Esophagus muscularis mucosa (tissue), 3 donors: ENCODE measurements around the gene WTIP.

Source experiments
- POLR2A ChIP-seq: fragments of 450-650 bp; IDR thresholded peaks from one replicate; pipeline ENCODE4 v1.6.1; 2017; ENCODE audit warnings: antibody characterized with exemption, moderate library complexity, mild to moderate bottlenecking, low read depth
- TF ChIP-seq, protein P1 (sequence below), 3 experiments: fragments of 200-600 bp in 2 of 3; fragments of 450-650 bp in 1 of 3; sonication (generic) in 2 of 3; IDR thresholded peaks; one replicate each; pipeline ENCODE4 v1.5.1; 2017 to 2019; ENCODE audit warnings: antibody characterized with exemption in 3 of 3, mild to moderate bottlenecking in 2 of 3, moderate library complexity in 1 of 3

- TF ChIP-seq, protein P1, sequence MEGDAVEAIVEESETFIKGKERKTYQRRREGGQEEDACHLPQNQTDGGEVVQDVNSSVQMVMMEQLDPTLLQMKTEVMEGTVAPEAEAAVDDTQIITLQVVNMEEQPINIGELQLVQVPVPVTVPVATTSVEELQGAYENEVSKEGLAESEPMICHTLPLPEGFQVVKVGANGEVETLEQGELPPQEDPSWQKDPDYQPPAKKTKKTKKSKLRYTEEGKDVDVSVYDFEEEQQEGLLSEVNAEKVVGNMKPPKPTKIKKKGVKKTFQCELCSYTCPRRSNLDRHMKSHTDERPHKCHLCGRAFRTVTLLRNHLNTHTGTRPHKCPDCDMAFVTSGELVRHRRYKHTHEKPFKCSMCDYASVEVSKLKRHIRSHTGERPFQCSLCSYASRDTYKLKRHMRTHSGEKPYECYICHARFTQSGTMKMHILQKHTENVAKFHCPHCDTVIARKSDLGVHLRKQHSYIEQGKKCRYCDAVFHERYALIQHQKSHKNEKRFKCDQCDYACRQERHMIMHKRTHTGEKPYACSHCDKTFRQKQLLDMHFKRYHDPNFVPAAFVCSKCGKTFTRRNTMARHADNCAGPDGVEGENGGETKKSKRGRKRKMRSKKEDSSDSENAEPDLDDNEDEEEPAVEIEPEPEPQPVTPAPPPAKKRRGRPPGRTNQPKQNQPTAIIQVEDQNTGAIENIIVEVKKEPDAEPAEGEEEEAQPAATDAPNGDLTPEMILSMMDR (IDR thresholded peaks at IDR 0.05), result no peak
- TF ChIP-seq POLR2A, result no peak
Measured at GRCh38 chr19:34493649-34494044, 12.1 kb downstream of the WTIP start.
